Fibroblast of lung (primary cell): ENCODE results near the gene SLC10A1. TPM values are rescaled to one million over a fixed set of nuclear protein-coding genes. Genes with fewer than 3 reads are reported as not detected.
"Not testable (repeated sequence)": the region's sequence is repeated elsewhere in the genome, so short reads cannot be mapped to it uniquely, and the experiment has no call there.

Experiments used
- DNase-seq, 2 donors: peaks; one replicate each; pipeline versions ENCODE4 v3.0.0 to v3.0.0-alpha.2; 2010; ENCODE audit warnings: low read depth in 2 of 2
- H2AFZ ChIP-seq: 2 replicates; pipeline ENCODE4 v1.5.1; 2012; ENCODE audit warnings: low read length, control low read depth, inconsistent platforms
- H3K27ac ChIP-seq: 2 replicates; pipeline ENCODE4 v1.5.1; 2011; ENCODE audit warnings: low read length, control low read depth; ENCODE audit not compliant: insufficient read depth
- H3K27me3 ChIP-seq: 2 replicates; pipeline ENCODE4 v1.5.1; 2011; ENCODE audit warnings: mild to moderate bottlenecking, low read length; ENCODE audit not compliant: control insufficient read depth, insufficient read depth
- H3K36me3 ChIP-seq: 2 replicates; pipeline ENCODE4 v1.5.1; 2011; ENCODE audit warnings: low read length; ENCODE audit not compliant: control insufficient read depth, insufficient read depth
- H3K4me1 ChIP-seq: 2 replicates; pipeline ENCODE4 v1.5.1; 2011; ENCODE audit warnings: low read length; ENCODE audit not compliant: control insufficient read depth, insufficient read depth; ENCODE audit errors: extremely low read depth
- H3K4me2 ChIP-seq: 2 replicates; pipeline ENCODE4 v1.5.1; 2011; ENCODE audit warnings: low read length, control low read depth; ENCODE audit not compliant: insufficient read depth; ENCODE audit errors: extremely low read depth
- H3K4me3 ChIP-seq, 4 experiments: fragments of 200-600 bp in 1 of 4; sonication (generic) in 1 of 4; replicated peaks in 1 of 4; 2 replicates each; pipeline ENCODE4 v1.5.1; 2011 to 2016; ENCODE audit warnings: low read length in 4 of 4, low read depth in 3 of 4, mild to moderate bottlenecking in 3 of 4, control low read depth in 2 of 4, inconsistent platforms in 1 of 4, mixed read lengths in 1 of 4; ENCODE audit not compliant: insufficient read depth in 1 of 4; ENCODE audit errors: control extremely low read depth in 1 of 4
- H3K79me2 ChIP-seq: 2 replicates; pipeline ENCODE4 v1.5.1; 2012; ENCODE audit warnings: mild to moderate bottlenecking, low read length, inconsistent platforms; ENCODE audit not compliant: control insufficient read depth, insufficient read depth
- H3K9ac ChIP-seq: 2 replicates; pipeline ENCODE4 v1.5.1; 2011; ENCODE audit warnings: mild to moderate bottlenecking, low read length, control low read depth; ENCODE audit not compliant: insufficient read depth
- H3K9me3 ChIP-seq: 2 replicates; pipeline ENCODE4 v1.5.1; 2012; ENCODE audit warnings: low read depth, low read length; ENCODE audit not compliant: control insufficient read depth, insufficient read depth
- H4K20me1 ChIP-seq: 2 replicates; pipeline ENCODE4 v1.5.1; 2011; ENCODE audit warnings: low read length; ENCODE audit not compliant: control insufficient read depth, insufficient read depth; ENCODE audit errors: extremely low read depth
- CTCF ChIP-seq, 2 donors: IDR thresholded peaks in 1 of 2; conservative IDR thresholded peaks in 1 of 2; 1 replicate in 1 of 2; 2 replicates in 1 of 2; pipeline ENCODE4 v1.5.1; 2011 to 2012; ENCODE audit warnings: low read length in 2 of 2, control low read depth in 1 of 2, inconsistent platforms in 1 of 2, low read depth in 1 of 2, mild to moderate bottlenecking in 1 of 2
- EZH2 ChIP-seq: IDR thresholded peaks from 2 replicates; pipeline ENCODE4 v1.5.1; 2012; ENCODE audit warnings: low read length, control low read depth, mild to moderate bottlenecking; ENCODE audit errors: missing control alignments
- polyA plus RNA-seq, 2 donors: library from polyadenylated mRNA; depleted of rRNA in 1 of 2; stranded (reverse) in 1 of 2; unstranded in 1 of 2; fragments of >200 nt; gene quantifications; 2 replicates each; pipeline ENCODE4 v1.2.1, GENCODE V29; 2011 to 2012; ENCODE audit warnings: missing spikeins in 1 of 2
- total RNA-seq: library from RNA; depleted of rRNA; stranded (reverse); fragments of >200 nt; gene quantifications from 2 replicates; pipeline ENCODE4 v1.2.1, GENCODE V29; 2014

The SLC10A1 gene
- total and polyA plus RNA-seq, 2 donors (not counting 1 experiment from before 2014, with no cell fraction given) = not detected

GRCh38 chr14:69816216-69816615, 19.2 kb upstream of the SLC10A1 start:
- no peak overlapping the region for H3K27ac ChIP-seq
- TF ChIP-seq EZH2 = no peak
- TF ChIP-seq CTCF (conservative IDR thresholded peaks at IDR 0.05 in 1 of 2, IDR thresholded peaks at IDR 0.05 in 1 of 2; ENCODE audit: low read depth in 1 of 2, low read length in 2 of 2) = no peak
- H3K79me2 ChIP-seq = no peaks in the 10 kb centered on the region
- no peaks in the 10 kb centered on the region for H3K27me3 ChIP-seq
- no peak for DNase-seq
- H4K20me1 ChIP-seq = no peaks in the 10 kb centered on the region
- H3K36me3 ChIP-seq = no peaks in the 10 kb centered on the region
- no peak overlapping the region for H3K4me2 ChIP-seq
- no peaks in the 10 kb centered on the region for H3K9me3 ChIP-seq
- no peak overlapping the region for H3K4me3 ChIP-seq
- no peaks in the 10 kb centered on the region for H3K4me1 ChIP-seq
- no peak overlapping the region for H2AFZ ChIP-seq
- no peak overlapping the region for H3K9ac ChIP-seq

DNA sequence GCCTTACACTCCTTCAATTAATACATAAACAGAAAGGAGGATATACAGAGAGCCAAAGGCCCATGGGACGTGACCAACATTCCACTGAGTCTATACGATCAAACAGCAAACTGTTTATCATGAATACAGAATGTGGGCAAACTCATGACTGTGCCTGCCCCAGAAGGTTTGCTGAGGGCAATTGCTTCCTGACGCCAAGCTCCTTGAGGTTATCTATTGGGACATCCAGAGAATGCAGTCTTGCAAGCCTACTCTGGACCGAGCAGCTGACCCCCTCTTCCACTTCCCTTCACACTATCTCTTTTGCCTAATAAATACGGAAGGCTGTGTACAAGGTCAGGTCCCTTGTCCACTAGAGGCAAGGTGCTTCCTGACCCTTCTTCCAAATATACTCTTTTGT, 18.5 kb upstream of the SLC10A1 start:
- TF ChIP-seq CTCF (conservative IDR thresholded peaks at IDR 0.05 in 1 of 2, IDR thresholded peaks at IDR 0.05 in 1 of 2; ENCODE audit: low read depth in 1 of 2, low read length in 2 of 2) = no peak
- no peak for TF ChIP-seq EZH2

GRCh38 chr14:69814397-69814796, 17.4 kb upstream of the SLC10A1 start:
- no peak overlapping the region for H2AFZ ChIP-seq
- H3K9ac ChIP-seq = no peak overlapping the region
- no peaks in the 10 kb centered on the region for H3K9me3 ChIP-seq
- no peaks in the 10 kb centered on the region for H4K20me1 ChIP-seq
- no peak overlapping the region for H3K4me2 ChIP-seq
- no peaks in the 10 kb centered on the region for H3K27me3 ChIP-seq
- no peak overlapping the region for H3K4me3 ChIP-seq
- H3K36me3 ChIP-seq = no peaks in the 10 kb centered on the region
- TF ChIP-seq EZH2 (no peak), CTCF (conservative IDR thresholded peaks at IDR 0.05 in 1 of 2, IDR thresholded peaks at IDR 0.05 in 1 of 2; ENCODE audit: low read depth in 1 of 2, low read length in 2 of 2) (no peak)
- no peak for DNase-seq
- H3K27ac ChIP-seq = no peak overlapping the region
- H3K4me1 ChIP-seq = no peaks in the 10 kb centered on the region
- no peaks in the 10 kb centered on the region for H3K79me2 ChIP-seq

More for the DNA sequence above, 18.5 kb upstream of the SLC10A1 start:
- H3K27ac ChIP-seq = no peak overlapping the region
- H3K79me2 ChIP-seq = no peaks in the 10 kb centered on the region
- no peak for DNase-seq
- H3K9me3 ChIP-seq = no peaks in the 10 kb centered on the region
- no peak overlapping the region for H3K9ac ChIP-seq
- no peak overlapping the region for H3K4me2 ChIP-seq
- H3K36me3 ChIP-seq = no peaks in the 10 kb centered on the region
- no peaks in the 10 kb centered on the region for H4K20me1 ChIP-seq
- H3K4me1 ChIP-seq = no peaks in the 10 kb centered on the region
- H2AFZ ChIP-seq = no peak overlapping the region
- H3K4me3 ChIP-seq = no peak overlapping the region
- no peaks in the 10 kb centered on the region for H3K27me3 ChIP-seq

GRCh38 chr14:69813346-69813745, 16.3 kb upstream of the SLC10A1 start:
- not testable (repeated sequence) for H3K36me3 ChIP-seq, H2AFZ ChIP-seq, H3K4me2 ChIP-seq, H3K4me3 ChIP-seq, H4K20me1 ChIP-seq, H3K27me3 ChIP-seq, H3K9ac ChIP-seq, H3K27ac ChIP-seq, DNase-seq, H3K79me2 ChIP-seq, H3K4me1 ChIP-seq, H3K9me3 ChIP-seq
